ENCODE results near the gene MAML2.

GRCh38 chr11:96246718-96247552 is 96.1 kb downstream of the MAML2 start:
- TF ChIP-seq, protein P1, sequence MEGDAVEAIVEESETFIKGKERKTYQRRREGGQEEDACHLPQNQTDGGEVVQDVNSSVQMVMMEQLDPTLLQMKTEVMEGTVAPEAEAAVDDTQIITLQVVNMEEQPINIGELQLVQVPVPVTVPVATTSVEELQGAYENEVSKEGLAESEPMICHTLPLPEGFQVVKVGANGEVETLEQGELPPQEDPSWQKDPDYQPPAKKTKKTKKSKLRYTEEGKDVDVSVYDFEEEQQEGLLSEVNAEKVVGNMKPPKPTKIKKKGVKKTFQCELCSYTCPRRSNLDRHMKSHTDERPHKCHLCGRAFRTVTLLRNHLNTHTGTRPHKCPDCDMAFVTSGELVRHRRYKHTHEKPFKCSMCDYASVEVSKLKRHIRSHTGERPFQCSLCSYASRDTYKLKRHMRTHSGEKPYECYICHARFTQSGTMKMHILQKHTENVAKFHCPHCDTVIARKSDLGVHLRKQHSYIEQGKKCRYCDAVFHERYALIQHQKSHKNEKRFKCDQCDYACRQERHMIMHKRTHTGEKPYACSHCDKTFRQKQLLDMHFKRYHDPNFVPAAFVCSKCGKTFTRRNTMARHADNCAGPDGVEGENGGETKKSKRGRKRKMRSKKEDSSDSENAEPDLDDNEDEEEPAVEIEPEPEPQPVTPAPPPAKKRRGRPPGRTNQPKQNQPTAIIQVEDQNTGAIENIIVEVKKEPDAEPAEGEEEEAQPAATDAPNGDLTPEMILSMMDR (IDR thresholded peaks at IDR 0.05), result no peak
- no peak for TF ChIP-seq POLR2A (IDR thresholded peaks at IDR 0.05)

Data from esophagus squamous epithelium (tissue), 4 donors.